Measurements from ENCODE around the gene HNRNPM. TPM values are rescaled to one million over a fixed set of nuclear protein-coding genes. Genes with fewer than 3 reads are reported as not detected.
A peak's percentile ranks its signal among the peaks of the same experiment; 100 is the strongest.
"Not testable (repeated sequence)": the region's sequence is repeated elsewhere in the genome, so short reads cannot be mapped to it uniquely, and the experiment has no call there.

Gene HNRNPM
- total RNA-seq, 1 donor from 2014 or later = 131 TPM

- no peak for ATAC-seq
- peaks cover 62% of the 10 kb centered on the region for H3K36me3 ChIP-seq
- intact Hi-C loops (cut with DNase I) = no loop called here
These were observed 41.5 kb upstream of the HNRNPM start for GRCh38 chr19:8403098-8403819.

GRCh38 chr19:8403820-8404109, 41.0 kb upstream of the HNRNPM start:
- intact Hi-C loops (cut with DNase I) = no loop called here
- no peak for TF ChIP-seq CTCF (IDR thresholded peaks at IDR 0.05)
- no peaks in the 10 kb centered on the region for H3K27me3 ChIP-seq
- no peak overlapping the region for H3K4me3 ChIP-seq
- H3K9me3 ChIP-seq = no peaks in the 10 kb centered on the region
- no peak overlapping the region for H3K27ac ChIP-seq
- ATAC-seq (no peak), DNase-seq (peak; percentile 50)
- H3K4me1 ChIP-seq = no peaks in the 10 kb centered on the region
- H3K36me3 ChIP-seq = peaks cover 62% of the 10 kb centered on the region

More at GRCh38 chr19:8403098-8403819, 41.5 kb upstream of the HNRNPM start:
- H3K27ac ChIP-seq = no peak overlapping the region
- no peak for DNase-seq
- no peaks in the 10 kb centered on the region for H3K9me3 ChIP-seq
- no peaks in the 10 kb centered on the region for H3K27me3 ChIP-seq
- no peak for TF ChIP-seq CTCF (IDR thresholded peaks at IDR 0.05)
- no peak overlapping the region for H3K4me3 ChIP-seq
- no peaks in the 10 kb centered on the region for H3K4me1 ChIP-seq

GRCh38 chr19:8404391-8405151, 40.2 kb upstream of the HNRNPM start:
- ATAC-seq (no peak), DNase-seq (peak; percentile 55)
- H3K4me3 ChIP-seq = no peak overlapping the region
- no peaks in the 10 kb centered on the region for H3K9me3 ChIP-seq
- H3K27me3 ChIP-seq = no peaks in the 10 kb centered on the region
- no peak for TF ChIP-seq CTCF (IDR thresholded peaks at IDR 0.05)
- H3K36me3 ChIP-seq = peaks cover 57% of the 10 kb centered on the region
- no peaks in the 10 kb centered on the region for H3K4me1 ChIP-seq
- H3K27ac ChIP-seq = no peak overlapping the region
- intact Hi-C loops (cut with DNase I) = no loop called here

- H3K27me3 ChIP-seq; H3K9me3 ChIP-seq; ATAC-seq; H3K4me3 ChIP-seq; H3K36me3 ChIP-seq; intact Hi-C loops (cut with DNase I); DNase-seq; H3K27ac ChIP-seq: not testable (repeated sequence)
- peaks cover 13% of the 10 kb centered on the region for H3K4me1 ChIP-seq
These were observed 34.1 kb upstream of the HNRNPM start for GRCh38 chr19:8410718-8411117.

- H3K27ac ChIP-seq = peak within 1 kb of the TSS; percentile 77
- no peaks in the 10 kb centered on the region for H3K36me3 ChIP-seq
- intact Hi-C loops (cut with DNase I) = no loop called here
- H3K4me3 ChIP-seq = peak within 1 kb of the TSS; percentile 65
- peak; percentile 68 for TF ChIP-seq CTCF (IDR thresholded peaks at IDR 0.05)
- peaks cover 24% of the 10 kb centered on the region for H3K4me1 ChIP-seq
- no peaks in the 10 kb centered on the region for H3K9me3 ChIP-seq
- H3K27me3 ChIP-seq = no peaks in the 10 kb centered on the region
- ATAC-seq (peak; percentile 100), DNase-seq (peak; percentile 99)
These were observed 31.8 kb upstream of the HNRNPM start, which contains the start of gene MARCHF2 for GRCh38 chr19:8412783-8413628. MARCHF2 (plus strand) TSS chr19:8413305; CDS start chr19:8421841, 8,536 bp downstream.
